Fibroblast of lung (primary cell): ENCODE measurements around the gene DPAGT1.
"Not testable (repeated sequence)": the region's sequence is repeated elsewhere in the genome, so short reads cannot be mapped to it uniquely, and the experiment has no call there.

Experiments
- EZH2 ChIP-seq: IDR thresholded peaks from 2 replicates; pipeline ENCODE4 v1.5.1; 2012; ENCODE audit warnings: low read length, control low read depth, mild to moderate bottlenecking; ENCODE audit errors: missing control alignments
- TF ChIP-seq, protein P1 (sequence below), 2 donors: IDR thresholded peaks in 1 of 2; conservative IDR thresholded peaks in 1 of 2; 1 replicate in 1 of 2; 2 replicates in 1 of 2; pipeline ENCODE4 v1.5.1; 2011 to 2012; ENCODE audit warnings: low read length in 2 of 2, control low read depth in 1 of 2, inconsistent platforms in 1 of 2, low read depth in 1 of 2, mild to moderate bottlenecking in 1 of 2

DNA sequence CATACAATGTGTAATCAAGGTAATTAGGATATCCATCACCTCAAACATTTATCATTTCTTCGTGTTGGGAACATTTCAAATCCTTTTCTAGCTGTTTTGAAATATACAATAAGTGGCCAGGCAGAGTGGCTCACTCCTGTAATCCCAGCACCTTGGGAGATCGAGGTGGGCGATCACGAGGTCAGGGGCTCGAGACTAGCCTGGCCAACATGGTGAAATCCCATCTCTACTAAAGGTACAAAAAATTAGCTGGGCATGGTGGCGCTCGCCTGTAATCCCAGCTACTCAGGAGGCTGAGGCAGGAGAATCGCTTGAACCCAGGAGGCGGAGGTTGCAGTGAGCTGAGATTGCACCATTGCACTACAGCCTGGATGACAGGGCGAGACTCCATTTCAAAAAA, 37.6 kb upstream of the DPAGT1 start:
- TF ChIP-seq, protein P1, sequence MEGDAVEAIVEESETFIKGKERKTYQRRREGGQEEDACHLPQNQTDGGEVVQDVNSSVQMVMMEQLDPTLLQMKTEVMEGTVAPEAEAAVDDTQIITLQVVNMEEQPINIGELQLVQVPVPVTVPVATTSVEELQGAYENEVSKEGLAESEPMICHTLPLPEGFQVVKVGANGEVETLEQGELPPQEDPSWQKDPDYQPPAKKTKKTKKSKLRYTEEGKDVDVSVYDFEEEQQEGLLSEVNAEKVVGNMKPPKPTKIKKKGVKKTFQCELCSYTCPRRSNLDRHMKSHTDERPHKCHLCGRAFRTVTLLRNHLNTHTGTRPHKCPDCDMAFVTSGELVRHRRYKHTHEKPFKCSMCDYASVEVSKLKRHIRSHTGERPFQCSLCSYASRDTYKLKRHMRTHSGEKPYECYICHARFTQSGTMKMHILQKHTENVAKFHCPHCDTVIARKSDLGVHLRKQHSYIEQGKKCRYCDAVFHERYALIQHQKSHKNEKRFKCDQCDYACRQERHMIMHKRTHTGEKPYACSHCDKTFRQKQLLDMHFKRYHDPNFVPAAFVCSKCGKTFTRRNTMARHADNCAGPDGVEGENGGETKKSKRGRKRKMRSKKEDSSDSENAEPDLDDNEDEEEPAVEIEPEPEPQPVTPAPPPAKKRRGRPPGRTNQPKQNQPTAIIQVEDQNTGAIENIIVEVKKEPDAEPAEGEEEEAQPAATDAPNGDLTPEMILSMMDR (conservative IDR thresholded peaks at IDR 0.05 in 1 of 2, IDR thresholded peaks at IDR 0.05 in 1 of 2; ENCODE audit: low read depth in 1 of 2, low read length in 2 of 2): not testable (repeated sequence)
- not testable (repeated sequence) for TF ChIP-seq EZH2
